Ovary (tissue), 9 donors: ENCODE data around the gene KIF5B. TPM values are rescaled to one million over a fixed set of nuclear protein-coding genes. Genes with fewer than 3 reads are reported as not detected.

Experiments
- DNase-seq, 5 donors: peaks; one replicate each; pipeline ENCODE4 v3.0.0-alpha.2; 2019 to 2020
- H3K27ac ChIP-seq, 2 donors: fragments of 200-600 bp; one replicate each; pipeline versions ENCODE4 v1.5.1 to v1.8.0; 2019 to 2022
- H3K27me3 ChIP-seq: fragments of 200-600 bp; one replicate; pipeline ENCODE4 v1.8.0; 2022
- H3K36me3 ChIP-seq: fragments of 200-600 bp; sonication (generic); one replicate; pipeline ENCODE4 v1.5.1; 2019
- H3K4me1 ChIP-seq: one replicate; pipeline ENCODE4 v1.8.1; 2013; ENCODE audit warnings: mild to moderate bottlenecking, moderate library complexity; ENCODE audit not compliant: insufficient read depth
- H3K4me3 ChIP-seq: fragments of 200-600 bp; sonication (generic); one replicate; pipeline ENCODE4 v1.5.1; 2017
- H3K9me3 ChIP-seq, 2 donors: fragments of 200-600 bp in 1 of 2; sonication (generic) in 1 of 2; one replicate each; pipeline versions ENCODE4 v1.5.1 to v1.8.1; 2013 to 2019; ENCODE audit warnings: mild to moderate bottlenecking in 1 of 2, moderate library complexity in 1 of 2
- CTCF ChIP-seq, 3 donors: fragments of 450-650 bp in 2 of 3; fragments of 200-600 bp in 1 of 3; IDR thresholded peaks; one replicate each; pipeline versions ENCODE4 v1.5.1 to v1.8.0; 2016 to 2022; ENCODE audit warnings: antibody characterized with exemption in 3 of 3, mild to moderate bottlenecking in 1 of 3
- EP300 ChIP-seq: sonication (generic); formaldehyde crosslinking; IDR thresholded peaks from one replicate; pipeline ENCODE4 v1.6.1; 2017; ENCODE audit warnings: antibody characterized with exemption
- POLR2A ChIP-seq: fragments of 450-650 bp; IDR thresholded peaks from one replicate; pipeline ENCODE4 v1.6.1; 2017; ENCODE audit warnings: antibody characterized with exemption, mild to moderate bottlenecking, moderate library complexity
- WGBS, 3 donors: extraction: QIAGEN DNeasy Blood & Tissue Kit in 1 of 3; methylation state at CpG; one replicate each; pipeline versions ENCODE4 v1.1.5 to v1.1.7; 2013 to 2017; 5-methylcytosine and 5-hydroxymethylcytosine counted together
- intact Hi-C, 4 donors: fragments of 100-400 bp; cut with DNase I; formaldehyde crosslinking; loops; one replicate each; pipeline versions ENCODE4 v1.11.0 to v1.15.1; 2022 to 2023
- polyA plus RNA-seq, 2 donors: library from polyadenylated mRNA; stranded (reverse); fragments of 200-250 nt in 1 of 2; fragments of 350-450 nt in 1 of 2; fragmentation: Illumina TruSeq in 1 of 2; extraction: RNeasy Lipid Tissue Mini Kit (QIAGEN cat#74804) in 1 of 2; gene quantifications; one replicate each; pipeline ENCODE4 v1.2.3, GENCODE V29; 2013 to 2014
- total RNA-seq, 7 donors: library from RNA; depleted of rRNA in 2 of 7; stranded (reverse); fragments of >200 nt in 2 of 7; fragmentation: NEBNext Ultra II Directional in 3 of 7; extraction: Animal tissue kit (Norgen Biotek cat#: 25700) in 3 of 7; gene quantifications; one replicate each; pipeline versions ENCODE4 v1.1.0 to v1.2.4, GENCODE V29; 2016 to 2023
- donor health status: DM: no; HTN: no; CAD: no; lungs with moderate emphysema.
- donor health status: DM: no; HTN: no; CAD: no.
- donor health status: Bipolar disorder and iron deficiency.
- donor health status: DM: yes; HTN: yes; CAD: no.
- donor health status: DM: no; HTN: no; CAD: no.
- donor health status: DM: yes; HTN: yes; CAD: no.

The KIF5B gene
- total and polyA plus RNA-seq, 9 donors: 29.0 to 95.8 (median 62.3) TPM

- peaks cover 5% of the 10 kb centered on the region for H3K4me1 ChIP-seq
- intact Hi-C loops: no loop called here
Measured at GRCh38 chr10:32041290-32042028, 14.8 kb downstream of the KIF5B start.

GRCh38 chr10:32039734-32040133 is 16.5 kb downstream of the KIF5B start:
- intact Hi-C loops: no loop called here
- H3K4me3 ChIP-seq: no peak overlapping the region
- no peaks in the 10 kb centered on the region for H3K9me3 ChIP-seq
- no peaks in the 10 kb centered on the region for H3K36me3 ChIP-seq
- TF ChIP-seq POLR2A: no peak
- TF ChIP-seq EP300: no peak
- TF ChIP-seq CTCF (IDR thresholded peaks at IDR 0.05): no peak
- no peak overlapping the region for H3K27ac ChIP-seq
- H3K27me3 ChIP-seq: no peaks in the 10 kb centered on the region
- WGBS, 3 donors: 32 to 60% (median 37%) methylated on average over 1 of the region's 1 CpG
- peaks cover 5% of the 10 kb centered on the region for H3K4me1 ChIP-seq
- no peak for DNase-seq

More at GRCh38 chr10:32041290-32042028, 14.8 kb downstream of the KIF5B start:
- no peak for DNase-seq
- H3K27ac ChIP-seq: no peak overlapping the region
- TF ChIP-seq POLR2A (no peak), CTCF (IDR thresholded peaks at IDR 0.05) (no peak), EP300 (no peak)
- WGBS, 3 donors: 53 to 59% (median 54%) methylated on average over 1 of the region's 1 CpG
- H3K27me3 ChIP-seq: no peaks in the 10 kb centered on the region
- no peaks in the 10 kb centered on the region for H3K9me3 ChIP-seq
- no peaks in the 10 kb centered on the region for H3K36me3 ChIP-seq
- no peak overlapping the region for H3K4me3 ChIP-seq

GRCh38 chr10:32038777-32039176 is 17.4 kb downstream of the KIF5B start:
- intact Hi-C loops: no loop called here
- H3K27me3 ChIP-seq: no peaks in the 10 kb centered on the region
- WGBS, 3 donors: 11 to 32% (median 17%) methylated on average over 3 of the region's 3 CpGs
- no peak for DNase-seq
- peaks cover 2% of the 10 kb centered on the region for H3K4me1 ChIP-seq
- TF ChIP-seq EP300 (no peak), POLR2A (no peak), CTCF (IDR thresholded peaks at IDR 0.05) (no peak)
- H3K9me3 ChIP-seq: no peaks in the 10 kb centered on the region
- no peaks in the 10 kb centered on the region for H3K36me3 ChIP-seq
- H3K4me3 ChIP-seq: no peak overlapping the region
- no peak overlapping the region for H3K27ac ChIP-seq

- no peak overlapping the region for H3K4me3 ChIP-seq
- no peaks in the 10 kb centered on the region for H3K36me3 ChIP-seq
- no peaks in the 10 kb centered on the region for H3K9me3 ChIP-seq
- no peak overlapping the region for H3K27ac ChIP-seq
- intact Hi-C loops: no loop called here
- no peak for DNase-seq
- H3K27me3 ChIP-seq: no peaks in the 10 kb centered on the region
- 86 to 91% (median 90%) methylated on average over 4 of the region's 4 CpGs for WGBS, 3 donors
- TF ChIP-seq EP300: no peak
- peaks cover 1% of the 10 kb centered on the region for H3K4me1 ChIP-seq
Measured at GRCh38 chr10:32036922-32037321, 19.3 kb downstream of the KIF5B start.

- Histone ChIP-seq H3K4me1 (no peaks in the 10 kb centered on the region), H3K36me3 (no peaks in the 10 kb centered on the region), H3K9me3 (no peaks in the 10 kb centered on the region), H3K27ac (no peak overlapping the region), H3K27me3 (no peaks in the 10 kb centered on the region), H3K4me3 (no peak overlapping the region)
- intact Hi-C loops: no loop called here
- DNase-seq: no peak
- WGBS, 3 donors: 93 to 95% (median 93%) methylated on average over 1 of the region's 1 CpG
- TF ChIP-seq POLR2A (no peak), CTCF (IDR thresholded peaks at IDR 0.05) (no peak), EP300 (no peak)
Measured at GRCh38 chr10:32035038-32035437, 21.2 kb downstream of the KIF5B start.
